Measurements from ENCODE around the gene DNHD1. TPM values are rescaled to one million over a fixed set of nuclear protein-coding genes. Genes with fewer than 3 reads are reported as not detected.

Gene DNHD1
- total RNA-seq, 1 donor from 2014 or later, result 6.6 TPM

DNA sequence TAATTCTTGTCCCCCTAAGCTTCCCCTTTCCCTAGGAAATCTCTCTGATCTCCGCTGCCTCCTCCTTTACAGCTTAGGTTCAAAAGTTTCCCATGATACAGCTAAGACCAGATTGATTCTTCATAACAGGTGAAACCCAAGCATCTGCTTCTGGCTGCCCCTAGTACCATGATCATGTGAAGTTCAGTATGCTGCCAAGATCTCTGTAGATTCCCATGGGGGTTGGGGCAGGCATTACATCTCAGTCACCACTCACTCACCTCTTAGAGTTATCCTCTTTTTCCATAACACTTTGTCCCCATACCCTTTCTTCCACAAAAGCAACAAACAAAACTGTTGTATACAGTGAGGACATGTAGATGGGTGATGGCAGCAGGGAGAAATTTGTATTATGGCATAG, 62.3 kb downstream of the DNHD1 start:
- H3K27ac Mint-ChIP-seq (ENCODE audit: unreplicated experiment), result no peak overlapping the region

DNA sequence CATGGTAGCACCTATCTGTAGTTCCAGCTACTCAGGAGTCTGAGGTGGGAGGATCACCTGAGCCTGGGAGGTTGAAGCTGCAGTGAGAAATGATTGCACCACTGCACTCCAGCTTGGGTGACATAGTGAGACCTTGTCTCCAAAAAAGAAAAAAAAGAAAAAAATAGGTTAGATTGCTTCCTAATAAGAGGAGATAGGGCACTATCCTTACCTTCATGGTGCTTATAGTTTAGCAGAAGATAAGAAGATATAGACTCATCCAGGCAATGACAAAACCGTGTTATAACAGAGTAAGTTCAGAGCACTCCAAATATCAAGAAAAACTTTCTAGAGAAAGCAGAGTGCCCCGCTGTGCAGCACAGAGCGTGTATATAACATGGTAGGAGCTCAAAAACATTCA, 64.2 kb downstream of the DNHD1 start:
- H3K27me3 Mint-ChIP-seq (ENCODE audit: unreplicated experiment), result no peaks in the 10 kb centered on the region
- DNase-seq (ENCODE audit: extremely low spot score, unreplicated experiment), result no peak
- no peak overlapping the region for H3K27ac Mint-ChIP-seq (ENCODE audit: unreplicated experiment)
- no peaks in the 10 kb centered on the region for H3K36me3 Mint-ChIP-seq (ENCODE audit: unreplicated experiment)
- H3K4me1 Mint-ChIP-seq (ENCODE audit: unreplicated experiment), result no peaks in the 10 kb centered on the region
- H3K9me3 Mint-ChIP-seq (ENCODE audit: unreplicated experiment), result no peaks in the 10 kb centered on the region
- TF ChIP-seq, protein P1, sequence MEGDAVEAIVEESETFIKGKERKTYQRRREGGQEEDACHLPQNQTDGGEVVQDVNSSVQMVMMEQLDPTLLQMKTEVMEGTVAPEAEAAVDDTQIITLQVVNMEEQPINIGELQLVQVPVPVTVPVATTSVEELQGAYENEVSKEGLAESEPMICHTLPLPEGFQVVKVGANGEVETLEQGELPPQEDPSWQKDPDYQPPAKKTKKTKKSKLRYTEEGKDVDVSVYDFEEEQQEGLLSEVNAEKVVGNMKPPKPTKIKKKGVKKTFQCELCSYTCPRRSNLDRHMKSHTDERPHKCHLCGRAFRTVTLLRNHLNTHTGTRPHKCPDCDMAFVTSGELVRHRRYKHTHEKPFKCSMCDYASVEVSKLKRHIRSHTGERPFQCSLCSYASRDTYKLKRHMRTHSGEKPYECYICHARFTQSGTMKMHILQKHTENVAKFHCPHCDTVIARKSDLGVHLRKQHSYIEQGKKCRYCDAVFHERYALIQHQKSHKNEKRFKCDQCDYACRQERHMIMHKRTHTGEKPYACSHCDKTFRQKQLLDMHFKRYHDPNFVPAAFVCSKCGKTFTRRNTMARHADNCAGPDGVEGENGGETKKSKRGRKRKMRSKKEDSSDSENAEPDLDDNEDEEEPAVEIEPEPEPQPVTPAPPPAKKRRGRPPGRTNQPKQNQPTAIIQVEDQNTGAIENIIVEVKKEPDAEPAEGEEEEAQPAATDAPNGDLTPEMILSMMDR (IDR thresholded peaks at IDR 0.05), result no peak
- H3K4me3 Mint-ChIP-seq (ENCODE audit: unreplicated experiment), result no peak overlapping the region

More for the DNA sequence above, 62.3 kb downstream of the DNHD1 start:
- Mint-ChIP-seq H3K9me3 (ENCODE audit: unreplicated experiment) (no peaks in the 10 kb centered on the region), H3K36me3 (ENCODE audit: unreplicated experiment) (no peaks in the 10 kb centered on the region), H3K4me3 (ENCODE audit: unreplicated experiment) (no peak overlapping the region), H3K4me1 (ENCODE audit: unreplicated experiment) (no peaks in the 10 kb centered on the region), H3K27me3 (ENCODE audit: unreplicated experiment) (no peaks in the 10 kb centered on the region)
- no peak for DNase-seq (ENCODE audit: extremely low spot score, unreplicated experiment)
- TF ChIP-seq, protein P1 (IDR thresholded peaks at IDR 0.05), result no peak

DNA sequence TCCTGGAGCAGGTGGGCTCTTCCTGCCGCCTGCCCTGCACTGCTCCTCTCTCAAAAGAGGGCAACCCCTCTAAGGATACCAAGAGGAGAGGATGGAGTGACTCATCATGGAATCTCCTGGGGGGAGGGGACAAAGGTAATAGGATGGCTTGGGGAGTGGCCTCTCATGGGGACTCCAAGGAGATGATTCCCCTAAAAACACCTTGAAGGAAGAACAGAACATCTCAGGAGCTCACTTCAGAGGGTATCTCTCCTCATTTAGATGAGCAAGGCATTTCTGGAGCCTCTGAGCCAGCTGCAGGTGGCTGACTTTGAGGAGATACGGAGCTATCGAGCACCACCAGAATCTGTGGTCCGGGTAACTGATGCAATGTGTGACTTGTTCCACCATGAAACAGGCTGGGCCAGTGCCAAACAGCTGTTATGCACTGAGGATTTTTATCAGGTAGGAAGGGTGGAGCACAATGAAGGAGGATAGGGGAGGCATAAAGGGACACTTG, 66.1 kb downstream of the DNHD1 start:
- DNase-seq (ENCODE audit: extremely low spot score, unreplicated experiment), result no peak
- Mint-ChIP-seq H3K27me3 (ENCODE audit: unreplicated experiment) (no peaks in the 10 kb centered on the region), H3K9me3 (ENCODE audit: unreplicated experiment) (no peaks in the 10 kb centered on the region), H3K4me3 (ENCODE audit: unreplicated experiment) (no peak overlapping the region), H3K4me1 (ENCODE audit: unreplicated experiment) (peaks cover under 1% of the 10 kb centered on the region), H3K27ac (ENCODE audit: unreplicated experiment) (no peak overlapping the region), H3K36me3 (ENCODE audit: unreplicated experiment) (no peaks in the 10 kb centered on the region)
- TF ChIP-seq, protein P1 (IDR thresholded peaks at IDR 0.05), result no peak

DNA sequence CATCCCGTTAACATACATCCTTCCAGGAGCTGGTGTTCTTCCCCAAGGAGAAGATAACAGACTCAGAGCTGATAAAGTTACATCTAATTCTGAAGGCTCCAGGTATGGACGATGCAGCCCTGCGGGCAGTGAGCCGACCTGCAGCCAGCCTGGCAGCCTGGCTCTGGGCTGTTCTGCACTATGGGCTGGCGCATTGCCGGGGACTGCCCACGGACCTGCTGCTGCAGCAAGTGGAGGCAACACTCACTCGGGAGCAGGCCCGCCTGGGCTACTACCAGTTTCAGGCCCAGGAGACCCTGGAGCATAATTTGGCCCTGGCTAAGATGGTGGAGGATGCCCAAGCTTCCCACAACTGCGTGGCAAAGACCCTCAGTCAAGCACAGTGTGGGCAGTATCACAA, 66.6 kb downstream of the DNHD1 start:
- Mint-ChIP-seq H3K27me3 (ENCODE audit: unreplicated experiment) (no peaks in the 10 kb centered on the region), H3K4me1 (ENCODE audit: unreplicated experiment) (peaks cover 5% of the 10 kb centered on the region), H3K27ac (ENCODE audit: unreplicated experiment) (no peak overlapping the region), H3K4me3 (ENCODE audit: unreplicated experiment) (no peak overlapping the region), H3K9me3 (ENCODE audit: unreplicated experiment) (no peaks in the 10 kb centered on the region), H3K36me3 (ENCODE audit: unreplicated experiment) (no peaks in the 10 kb centered on the region)
- TF ChIP-seq, protein P1 (IDR thresholded peaks at IDR 0.05), result no peak
- DNase-seq (ENCODE audit: extremely low spot score, unreplicated experiment), result no peak

DNA sequence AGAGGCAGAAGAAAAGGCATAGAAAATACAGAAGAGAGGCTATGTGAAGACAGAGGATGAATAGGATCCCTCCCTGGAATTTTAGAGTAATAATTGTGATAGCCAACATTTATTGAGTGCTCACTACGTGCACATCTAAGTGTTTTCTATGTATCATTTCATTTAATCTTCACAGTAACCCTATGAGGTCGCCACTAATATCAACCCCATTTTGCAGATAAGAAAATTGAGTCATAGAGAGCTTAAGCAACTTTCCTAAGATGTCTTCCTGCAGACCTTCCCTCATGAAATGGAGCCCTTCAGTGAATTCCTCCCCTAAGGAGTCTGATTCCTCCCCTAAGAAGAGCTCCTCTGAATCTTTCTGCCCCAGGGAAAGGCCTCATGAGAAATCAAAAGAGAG, 68.2 kb downstream of the DNHD1 start:
- Mint-ChIP-seq H3K36me3 (ENCODE audit: unreplicated experiment) (no peaks in the 10 kb centered on the region), H3K9me3 (ENCODE audit: unreplicated experiment) (no peaks in the 10 kb centered on the region), H3K4me3 (ENCODE audit: unreplicated experiment) (no peak overlapping the region), H3K27ac (ENCODE audit: unreplicated experiment) (no peak overlapping the region), H3K27me3 (ENCODE audit: unreplicated experiment) (no peaks in the 10 kb centered on the region), H3K4me1 (ENCODE audit: unreplicated experiment) (peaks cover 9% of the 10 kb centered on the region)
- DNase-seq (ENCODE audit: extremely low spot score, unreplicated experiment), result no peak
- TF ChIP-seq, protein P1 (IDR thresholded peaks at IDR 0.05), result no peak
